Calu3 (cell line): ENCODE results near the gene ENPP6. TPM values are rescaled to one million over a fixed set of nuclear protein-coding genes. Genes with fewer than 3 reads are reported as not detected.

Source experiments
- Bru-seq: library from RNA; stranded (reverse); fragments of 400-500 nt; gene quantifications from one replicate; lab custom pipeline; 2021; lab: Mats Ljungman, UMichigan
- BruChase-seq, 2 experiments: library from RNA; stranded (reverse); fragments of 400-500 nt; gene quantifications; one replicate each; lab custom pipeline; 2021; lab: Mats Ljungman, UMichigan
- BruUV-seq: library from RNA; stranded (reverse); fragments of 400-500 nt; replicated peaks from 2 replicates; lab custom pipeline; 2021; lab: Mats Ljungman, UMichigan
- CTCF ChIA-PET: fragments of 300-600 bp; sonication (Branson Sonifier 250); formaldehyde crosslinking; loops from one replicate; lab custom pipeline; 2022; ENCODE audit warnings: antibody characterized with exemption; lab: Charles Lee
- DNase-seq: peaks from one replicate; pipeline ENCODE4 v3.0.0; 2022
- H3K27ac Mint-ChIP-seq: one replicate; pipeline ENCODE4 v1.8.0; 2022; ENCODE audit warnings: mixed read lengths; ENCODE audit not compliant: unreplicated experiment
- H3K27me3 Mint-ChIP-seq: one replicate; pipeline ENCODE4 v1.8.0; 2022; ENCODE audit warnings: mixed read lengths; ENCODE audit not compliant: unreplicated experiment
- H3K36me3 Mint-ChIP-seq: one replicate; pipeline ENCODE4 v1.8.0; 2022; ENCODE audit warnings: mild to moderate bottlenecking, moderate library complexity, mixed read lengths; ENCODE audit not compliant: insufficient read depth, unreplicated experiment
- H3K4me1 Mint-ChIP-seq: one replicate; pipeline ENCODE4 v1.8.0; 2022; ENCODE audit warnings: mild to moderate bottlenecking, low read depth, mixed read lengths; ENCODE audit not compliant: unreplicated experiment
- H3K4me3 Mint-ChIP-seq: one replicate; pipeline ENCODE4 v1.8.0; 2022; ENCODE audit warnings: mild to moderate bottlenecking, low read depth, moderate library complexity, mixed read lengths; ENCODE audit not compliant: unreplicated experiment
- H3K9me3 Mint-ChIP-seq: one replicate; pipeline ENCODE4 v1.8.0; 2022; ENCODE audit warnings: low read depth, mixed read lengths; ENCODE audit not compliant: unreplicated experiment
- intact Hi-C: fragments of 100-400 bp; cut with micrococcal nuclease; formaldehyde crosslinking; loops from one replicate; pipeline ENCODE4 v1.10.0; 2022; ENCODE audit not compliant: unreplicated experiment
- long read RNA-seq: library from polyadenylated mRNA; stranded (forward); transcript quantifications from one replicate; pipeline ENCODE4 v2.0.0, GENCODE V29; 2022
- total RNA-seq: library from RNA; stranded (reverse); gene quantifications from 2 replicates; pipeline ENCODE4 v1.2.3, GENCODE V29; 2022
- TF ChIP-seq, protein P1 (sequence below): fragments of 200-600 bp; IDR thresholded peaks from one replicate; pipeline ENCODE4 v1.8.0; 2022; ENCODE audit warnings: antibody characterized with exemption; ENCODE audit not compliant: unreplicated experiment

ENPP6 gene
- total RNA-seq, result not detected in 2 replicates
- Bru-seq, nascent RNA, result percentile 5 among the genes with signal in this experiment
- BruChase-seq, experiment 1, labeled RNA remaining after a 6-hour chase, result percentile 10 among the genes with signal in this experiment
- BruChase-seq, experiment 2, labeled RNA remaining after a 2-hour chase, result percentile 6 among the genes with signal in this experiment
- long read RNA-seq, result 0 reads

- TF ChIP-seq, protein P1, sequence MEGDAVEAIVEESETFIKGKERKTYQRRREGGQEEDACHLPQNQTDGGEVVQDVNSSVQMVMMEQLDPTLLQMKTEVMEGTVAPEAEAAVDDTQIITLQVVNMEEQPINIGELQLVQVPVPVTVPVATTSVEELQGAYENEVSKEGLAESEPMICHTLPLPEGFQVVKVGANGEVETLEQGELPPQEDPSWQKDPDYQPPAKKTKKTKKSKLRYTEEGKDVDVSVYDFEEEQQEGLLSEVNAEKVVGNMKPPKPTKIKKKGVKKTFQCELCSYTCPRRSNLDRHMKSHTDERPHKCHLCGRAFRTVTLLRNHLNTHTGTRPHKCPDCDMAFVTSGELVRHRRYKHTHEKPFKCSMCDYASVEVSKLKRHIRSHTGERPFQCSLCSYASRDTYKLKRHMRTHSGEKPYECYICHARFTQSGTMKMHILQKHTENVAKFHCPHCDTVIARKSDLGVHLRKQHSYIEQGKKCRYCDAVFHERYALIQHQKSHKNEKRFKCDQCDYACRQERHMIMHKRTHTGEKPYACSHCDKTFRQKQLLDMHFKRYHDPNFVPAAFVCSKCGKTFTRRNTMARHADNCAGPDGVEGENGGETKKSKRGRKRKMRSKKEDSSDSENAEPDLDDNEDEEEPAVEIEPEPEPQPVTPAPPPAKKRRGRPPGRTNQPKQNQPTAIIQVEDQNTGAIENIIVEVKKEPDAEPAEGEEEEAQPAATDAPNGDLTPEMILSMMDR, result no peak
- no peak for DNase-seq
- H3K27me3 Mint-ChIP-seq, result peaks cover 72% of the 10 kb centered on the region
- BruUV-seq, result no TSS peak
- no peaks in the 10 kb centered on the region for H3K36me3 Mint-ChIP-seq
- H3K4me1 Mint-ChIP-seq, result no peaks in the 10 kb centered on the region
- intact Hi-C loops, result no loop called here
- no peaks in the 10 kb centered on the region for H3K9me3 Mint-ChIP-seq
- no peak within 1 kb of the TSS for H3K27ac Mint-ChIP-seq
- CTCF ChIA-PET, result no interaction called here
- H3K4me3 Mint-ChIP-seq, result no peak within 1 kb of the TSS
Measured at GRCh38 chr4:184217634-184218033, at the start of gene ENPP6. ENPP6 (minus strand) TSS chr4:184217873; CDS start chr4:184217819, 54 bp downstream.

DNA sequence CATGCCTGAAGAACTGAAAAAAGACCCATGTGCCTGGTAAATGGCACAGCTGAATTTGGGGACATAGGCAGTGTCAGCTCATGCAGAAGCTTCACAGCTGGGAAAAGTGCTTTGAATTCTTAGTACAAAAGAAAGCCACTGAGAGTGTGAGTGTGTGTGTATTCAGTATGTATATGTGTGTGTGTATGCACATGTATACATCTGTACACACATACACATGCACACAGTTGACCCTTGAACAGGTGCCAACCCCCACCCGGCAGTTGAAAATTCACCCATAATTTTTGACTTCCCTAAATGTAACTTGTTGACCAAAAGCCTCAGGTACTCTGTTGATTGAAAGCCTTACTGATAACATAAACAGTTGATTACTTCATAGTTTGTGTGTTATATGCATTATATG is 49.5 kb upstream of the ENPP6 start:
- Mint-ChIP-seq H3K36me3 (peaks cover 8% of the 10 kb centered on the region), H3K27ac (peak overlapping the region; percentile 82), H3K4me1 (peaks cover 26% of the 10 kb centered on the region), H3K4me3 (peak overlapping the region; percentile 77), H3K9me3 (no peaks in the 10 kb centered on the region), H3K27me3 (no peaks in the 10 kb centered on the region)
- TF ChIP-seq, protein P1, result no peak
- intact Hi-C loops, result loop anchor here (5.0 kb wide), 2 partner anchors 115 to 380 kb away; partner anchors contain the start of genes CASP3 and PRIMPOL
- no TSS peak for BruUV-seq
- DNase-seq, result no peak
- CTCF ChIA-PET, result interaction anchor here (0.6 kb wide), 1 partner anchor 30 kb away, joined by 3 read pairs; no protein-coding TSS in a partner anchor

- no peaks in the 10 kb centered on the region for H3K27me3 Mint-ChIP-seq
- peaks cover 8% of the 10 kb centered on the region for H3K36me3 Mint-ChIP-seq
- H3K9me3 Mint-ChIP-seq, result no peaks in the 10 kb centered on the region
- H3K4me1 Mint-ChIP-seq, result peaks cover 26% of the 10 kb centered on the region
- peak overlapping the region; percentile 76 for H3K4me3 Mint-ChIP-seq
- peak overlapping the region; percentile 94 for H3K27ac Mint-ChIP-seq
- CTCF ChIA-PET, result interaction anchor here (0.6 to 1.4 kb wide), 7 partner anchors 22 to 463 kb away, joined by 3 to 7 read pairs (median 4); no protein-coding TSS in a partner anchor
- DNase-seq, result peak; percentile 57
- intact Hi-C loops, result loop anchor here (5.0 kb wide), 2 partner anchors 117 to 382 kb away; partner anchors contain the start of genes CASP3 and PRIMPOL
- TF ChIP-seq, protein P1, result no peak
- BruUV-seq, result TSS peak; percentile 82
Measured at GRCh38 chr4:184265546-184266351, 48.1 kb upstream of the ENPP6 start.

DNA sequence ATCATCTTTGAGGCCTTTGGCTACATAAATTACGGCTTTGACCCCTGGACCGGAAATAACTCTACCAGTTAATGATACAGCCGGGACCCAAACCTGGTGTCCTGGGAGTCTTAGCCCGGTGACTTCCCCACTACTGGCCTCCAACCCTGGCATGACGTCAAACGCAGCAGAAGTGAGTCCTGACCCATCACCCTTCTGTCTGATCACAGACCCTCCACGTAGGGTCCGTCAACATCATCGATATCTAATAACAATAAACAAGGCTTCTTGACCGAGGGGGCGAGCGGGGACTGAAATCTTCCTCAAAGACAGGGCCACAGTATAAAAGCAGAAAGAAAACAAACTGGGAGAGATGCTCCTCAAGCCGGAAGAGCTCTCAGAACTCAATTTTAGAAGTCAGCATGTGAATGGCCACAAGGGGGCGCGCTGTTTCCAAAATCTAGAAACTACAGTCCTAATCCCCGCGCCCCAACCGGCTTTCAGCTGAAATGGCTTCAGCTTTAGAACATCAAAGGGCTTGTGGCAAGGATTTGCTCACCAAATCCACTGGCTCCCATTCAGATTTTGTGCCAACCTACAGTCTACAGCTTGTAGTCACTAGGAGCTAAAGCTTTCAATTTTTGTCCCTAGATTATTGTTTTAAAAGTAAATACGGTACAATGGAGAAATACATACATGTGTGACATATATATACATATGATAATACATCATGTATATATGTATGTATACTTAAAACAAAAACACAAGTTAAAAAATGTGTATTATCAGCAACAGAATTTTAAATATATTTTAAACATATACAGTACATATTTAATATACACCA is 46.4 kb upstream of the ENPP6 start:
- TF ChIP-seq, protein P1, result peak; percentile 66
- peak; percentile 84 for DNase-seq
- BruUV-seq, result no TSS peak
- no peak overlapping the region for H3K27ac Mint-ChIP-seq
- intact Hi-C loops, result loop anchor here (1.0 kb wide), 2 partner anchors 208 to 273 kb away; no protein-coding TSS in a partner anchor
- peak overlapping the region; percentile 19 for H3K4me3 Mint-ChIP-seq
- no peaks in the 10 kb centered on the region for H3K27me3 Mint-ChIP-seq
- H3K4me1 Mint-ChIP-seq, result peaks cover 19% of the 10 kb centered on the region
- peaks cover 8% of the 10 kb centered on the region for H3K36me3 Mint-ChIP-seq
- H3K9me3 Mint-ChIP-seq, result no peaks in the 10 kb centered on the region
- CTCF ChIA-PET, result interaction anchor here (0.8 to 1.5 kb wide), 10 partner anchors 17 to 832 kb away, joined by 3 to 9 read pairs (median 3); partner anchors contain the start of genes CENPU and IRF2
